GM12801 (cell line): ENCODE measurements around the gene ATAD1.

ENCODE experiments used
- TF ChIP-seq, protein P1 (sequence below): IDR thresholded peaks from one replicate; pipeline ENCODE4 v1.5.1; 2011; ENCODE audit warnings: control low read depth; ENCODE audit not compliant: insufficient read length; ENCODE audit errors: extremely low read depth

Gene ATAD1

GRCh38 chr10:87761892-87762291, 56.1 kb downstream of the ATAD1 start:
- TF ChIP-seq, protein P1, sequence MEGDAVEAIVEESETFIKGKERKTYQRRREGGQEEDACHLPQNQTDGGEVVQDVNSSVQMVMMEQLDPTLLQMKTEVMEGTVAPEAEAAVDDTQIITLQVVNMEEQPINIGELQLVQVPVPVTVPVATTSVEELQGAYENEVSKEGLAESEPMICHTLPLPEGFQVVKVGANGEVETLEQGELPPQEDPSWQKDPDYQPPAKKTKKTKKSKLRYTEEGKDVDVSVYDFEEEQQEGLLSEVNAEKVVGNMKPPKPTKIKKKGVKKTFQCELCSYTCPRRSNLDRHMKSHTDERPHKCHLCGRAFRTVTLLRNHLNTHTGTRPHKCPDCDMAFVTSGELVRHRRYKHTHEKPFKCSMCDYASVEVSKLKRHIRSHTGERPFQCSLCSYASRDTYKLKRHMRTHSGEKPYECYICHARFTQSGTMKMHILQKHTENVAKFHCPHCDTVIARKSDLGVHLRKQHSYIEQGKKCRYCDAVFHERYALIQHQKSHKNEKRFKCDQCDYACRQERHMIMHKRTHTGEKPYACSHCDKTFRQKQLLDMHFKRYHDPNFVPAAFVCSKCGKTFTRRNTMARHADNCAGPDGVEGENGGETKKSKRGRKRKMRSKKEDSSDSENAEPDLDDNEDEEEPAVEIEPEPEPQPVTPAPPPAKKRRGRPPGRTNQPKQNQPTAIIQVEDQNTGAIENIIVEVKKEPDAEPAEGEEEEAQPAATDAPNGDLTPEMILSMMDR, result no peak

GRCh38 chr10:87761153-87761552, 56.9 kb downstream of the ATAD1 start:
- TF ChIP-seq, protein P1, result no peak

GRCh38 chr10:87760195-87760905, 57.7 kb downstream of the ATAD1 start:
- TF ChIP-seq, protein P1, result no peak

DNA sequence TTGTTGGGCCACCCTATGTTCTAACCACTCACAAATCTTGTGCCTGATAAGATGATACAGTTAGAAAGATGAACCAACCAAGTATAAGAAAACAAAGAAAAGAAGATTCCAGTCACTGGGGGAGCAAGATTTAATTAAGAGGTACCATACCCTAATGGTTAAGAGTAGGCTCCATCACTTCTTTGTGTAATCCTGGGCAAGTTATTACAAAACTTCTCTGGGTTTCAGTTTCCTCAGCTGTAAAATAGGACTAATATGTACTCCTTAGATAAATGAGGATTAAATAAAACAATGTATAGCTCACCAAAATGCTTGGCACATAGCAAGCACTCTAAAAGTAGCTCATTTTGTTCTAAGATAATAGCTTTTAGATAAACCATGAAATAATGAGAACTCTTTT, 58.5 kb downstream of the ATAD1 start:
- TF ChIP-seq, protein P1, result no peak

DNA sequence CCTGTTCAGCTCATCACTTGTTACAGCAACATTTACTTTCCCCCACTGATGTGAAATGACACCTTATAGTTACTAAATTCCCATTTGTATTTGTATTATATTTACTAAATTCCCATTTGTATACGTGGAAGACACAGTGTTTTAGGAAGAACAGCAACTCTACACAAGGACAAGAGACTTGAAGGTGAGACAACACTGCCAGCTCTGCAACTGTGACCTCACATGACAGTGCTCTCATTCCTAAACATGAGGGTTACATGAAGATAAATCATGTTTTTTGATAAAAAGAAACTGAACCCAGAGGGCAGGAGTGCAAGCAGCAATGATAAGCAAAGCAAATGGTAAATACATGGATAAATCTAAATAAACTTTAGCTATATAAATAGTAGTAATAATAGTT, 60.3 kb downstream of the ATAD1 start:
- TF ChIP-seq, protein P1, result no peak

- TF ChIP-seq, protein P1, result no peak
These were observed 63.8 kb downstream of the ATAD1 start for GRCh38 chr10:87753995-87754866.

- TF ChIP-seq, protein P1, result no peak
These were observed 65.5 kb downstream of the ATAD1 start for GRCh38 chr10:87752566-87752965.
